IMR-90 (cell line): Measurements from ENCODE around the gene ARHGEF37. TPM values are rescaled to one million over a fixed set of nuclear protein-coding genes. Genes with fewer than 3 reads are reported as not detected.

Experiments
- ATAC-seq: fragments of 200-7000 bp; cut with Tn5 transposase; 2 replicates; pipeline ENCODE4 v1.9.1; 2020; ENCODE audit warnings: low read depth, mild to moderate bottlenecking, moderate library complexity
- BruUV-seq: library from RNA; stranded (reverse); fragments of 400-500 nt; replicated peaks from 2 replicates; lab custom pipeline; 2021; lab: Mats Ljungman, UMichigan
- CTCF ChIA-PET: fragments of 300-600 bp; formaldehyde crosslinking; extraction: SDS; loops from one replicate; lab custom pipeline; 2021; ENCODE audit warnings: antibody characterized with exemption; lab: Yijun Ruan, JAX
- POLR2A ChIA-PET: fragments of 300-600 bp; sonication (Branson Sonifier 250); formaldehyde crosslinking; loops from one replicate; lab custom pipeline; 2022; ENCODE audit warnings: antibody characterized with exemption; ENCODE audit not compliant: unreplicated experiment; lab: Charles Lee
- DNase-seq: peaks from one replicate; pipeline ENCODE4 v3.0.0; 2013
- H2AFZ ChIP-seq: replicated peaks from 2 replicates; pipeline ENCODE3; 2013; ENCODE audit warnings: low read length, mild to moderate bottlenecking; ENCODE audit not compliant: poor library complexity
- H2AK5ac ChIP-seq: 2 replicates; pipeline ENCODE4 v1.6.1; 2013; ENCODE audit warnings: low read depth, low read length, inconsistent platforms
- H2AK9ac ChIP-seq: replicated peaks from 2 replicates; pipeline ENCODE3; 2013; ENCODE audit warnings: mild to moderate bottlenecking, low read depth, low read length, moderate library complexity; ENCODE audit not compliant: poor library complexity
- H2BK120ac ChIP-seq: 2 replicates; pipeline ENCODE4 v1.6.1; 2013; ENCODE audit warnings: low read depth, low read length, inconsistent platforms
- H2BK15ac ChIP-seq: 3 replicates; pipeline ENCODE4 v1.6.1; 2013; ENCODE audit warnings: low read depth, low read length, inconsistent platforms
- H2BK20ac ChIP-seq: 2 replicates; pipeline ENCODE4 v1.6.1; 2013; ENCODE audit warnings: low read depth, mild to moderate bottlenecking, inconsistent platforms, low read length, moderate library complexity
- H2BK5ac ChIP-seq: 2 replicates; pipeline ENCODE4 v1.6.1; 2013; ENCODE audit warnings: mild to moderate bottlenecking, low read depth, low read length, inconsistent platforms; ENCODE audit not compliant: poor library complexity, severe bottlenecking
- H3K14ac ChIP-seq: replicated peaks from 2 replicates; pipeline ENCODE4 v1.6.1; 2013; ENCODE audit warnings: low read depth, low read length, inconsistent platforms
- H3K18ac ChIP-seq: 2 replicates; pipeline ENCODE4 v1.6.1; 2013; ENCODE audit warnings: low read depth, low read length, control low read depth
- H3K23ac ChIP-seq: 2 replicates; pipeline ENCODE4 v1.6.1; 2013; ENCODE audit warnings: low read depth, low read length, inconsistent platforms
- H3K27ac ChIP-seq: 2 replicates; pipeline ENCODE4 v1.5.1; 2013; ENCODE audit warnings: mild to moderate bottlenecking, control low read depth, low read length; ENCODE audit not compliant: insufficient read depth
- H3K27me3 ChIP-seq: 2 replicates; pipeline ENCODE4 v1.6.1; 2013; ENCODE audit warnings: low read length; ENCODE audit not compliant: control insufficient read depth, insufficient read depth
- H3K36me3 ChIP-seq: 2 replicates; pipeline ENCODE4 v1.6.1; 2013; ENCODE audit warnings: low read length, mixed read lengths; ENCODE audit not compliant: control insufficient read depth, insufficient read depth
- H3K4ac ChIP-seq: 2 replicates; pipeline ENCODE4 v1.6.1; 2013; ENCODE audit warnings: low read depth, low read length, inconsistent platforms
- H3K4me1 ChIP-seq: 2 replicates; pipeline ENCODE4 v1.6.1; 2013; ENCODE audit warnings: low read length, mixed read lengths; ENCODE audit not compliant: control insufficient read depth, insufficient read depth
- H3K4me2 ChIP-seq: 2 replicates; pipeline ENCODE4 v1.6.1; 2013; ENCODE audit warnings: low read depth, mild to moderate bottlenecking, control low read depth, low read length, moderate library complexity
- H3K4me3 ChIP-seq: 2 replicates; pipeline ENCODE4 v1.5.1; 2013; ENCODE audit warnings: low read depth, mild to moderate bottlenecking, control low read depth, low read length, moderate library complexity; ENCODE audit not compliant: insufficient read depth
- H3K56ac ChIP-seq: 2 replicates; pipeline ENCODE4 v1.6.1; 2013; ENCODE audit warnings: low read length, inconsistent platforms; ENCODE audit not compliant: insufficient read depth; ENCODE audit errors: extremely low read depth
- H3K79me1 ChIP-seq, 2 experiments: 2 replicates each; pipeline ENCODE4 v1.6.1; 2013; ENCODE audit warnings: low read length in 2 of 2, inconsistent platforms in 1 of 2, low read depth in 1 of 2
- H3K9ac ChIP-seq: 2 replicates; pipeline ENCODE4 v1.6.1; 2013; ENCODE audit warnings: low read depth, low read length, control low read depth
- H3K9me1 ChIP-seq: 2 replicates; pipeline ENCODE4 v1.6.1; 2013; ENCODE audit warnings: low read length, inconsistent platforms; ENCODE audit not compliant: insufficient read depth
- H3K9me3 ChIP-seq: 2 replicates; pipeline ENCODE4 v1.6.1; 2013; ENCODE audit warnings: low read length; ENCODE audit not compliant: control insufficient read depth, insufficient read depth
- H4K20me1 ChIP-seq: 2 replicates; pipeline ENCODE4 v1.6.1; 2013; ENCODE audit warnings: low read length, inconsistent platforms; ENCODE audit not compliant: insufficient read depth
- H4K5ac ChIP-seq: 2 replicates; pipeline ENCODE4 v1.6.1; 2013; ENCODE audit warnings: mild to moderate bottlenecking, low read depth, low read length, control low read depth
- H4K8ac ChIP-seq, 2 experiments: 2 replicates each; pipeline ENCODE4 v1.6.1; 2013; ENCODE audit warnings: low read depth in 2 of 2, low read length in 2 of 2, control low read depth in 1 of 2, inconsistent platforms in 1 of 2
- H4K91ac ChIP-seq: 2 replicates; pipeline ENCODE4 v1.6.1; 2013; ENCODE audit warnings: low read depth, low read length, inconsistent platforms; ENCODE audit not compliant: insufficient read depth
- BHLHE40 ChIP-seq: fragments of 150-350 bp; IDR thresholded peaks from 2 replicates; pipeline ENCODE4 v1.6.1; 2016; ENCODE audit warnings: mild to moderate bottlenecking, low read depth, low read length
- CHD1 ChIP-seq: IDR thresholded peaks from 2 replicates; pipeline ENCODE4 v1.6.1; 2012; ENCODE audit warnings: low read depth, low read length, improper control_type of control experiment
- FOS ChIP-seq: fragments of 150-350 bp; IDR thresholded peaks from 2 replicates; pipeline ENCODE4 v1.6.1; 2016; ENCODE audit warnings: low read depth, low read length
- MAZ ChIP-seq: IDR thresholded peaks from 2 replicates; pipeline ENCODE4 v1.6.1; 2012; ENCODE audit warnings: low read depth, mild to moderate bottlenecking, low read length, improper control_type of control experiment, moderate library complexity, borderline replicate concordance
- MXI1 ChIP-seq: IDR thresholded peaks from 2 replicates; pipeline ENCODE4 v1.6.1; 2012; ENCODE audit warnings: low read depth, mild to moderate bottlenecking, low read length, moderate library complexity, borderline replicate concordance
- POLR2A ChIP-seq: IDR thresholded peaks from 2 replicates; pipeline ENCODE4 v1.6.1; 2012; ENCODE audit warnings: mild to moderate bottlenecking, low read depth, low read length
- RCOR1 ChIP-seq: IDR thresholded peaks from 2 replicates; pipeline ENCODE4 v1.6.1; 2012; ENCODE audit warnings: mild to moderate bottlenecking, low read length, improper control_type of control experiment; ENCODE audit not compliant: insufficient replicate concordance
- RFX5 ChIP-seq: IDR thresholded peaks from 2 replicates; pipeline ENCODE4 v1.8.0; 2012; ENCODE audit warnings: low read depth, mild to moderate bottlenecking, low read length, moderate library complexity
- SMC3 ChIP-seq: fragments of 150-350 bp; IDR thresholded peaks from 2 replicates; pipeline ENCODE4 v1.6.1; 2016; ENCODE audit warnings: low read depth, mild to moderate bottlenecking, antibody characterized with exemption, low read length, moderate library complexity
- WGBS, 2 experiments: methylation state at CpG; one replicate each; pipeline versions ENCODE4 v1.1.5 to v1.1.7; 2013; ENCODE audit warnings: missing lambda C conversion rate in 2 of 2; ENCODE audit not compliant: insufficient read length in 1 of 2; ENCODE audit errors: extremely low coverage in 2 of 2; 5-methylcytosine and 5-hydroxymethylcytosine counted together
- dilution Hi-C: fragments of 300-500 bp; cut with HindIII; formaldehyde crosslinking; loops from one replicate; pipeline ENCODE4 v1.14.3; 2018; ENCODE audit warnings: low sequenced_read_pairs; ENCODE audit not compliant: unreplicated experiment
- in situ Hi-C: fragments of 300-500 bp; cut with MboI; formaldehyde crosslinking; loops from 3 replicates; pipeline ENCODE4 v1.14.3; 2019; ENCODE audit warnings: low sequenced_read_pairs, inconsistent platforms, mixed read lengths
- intact Hi-C: fragments of 100-400 bp; cut with micrococcal nuclease; formaldehyde crosslinking; loops from 2 replicates; pipeline ENCODE4 v1.10.0; 2022
- polyA plus RNA-seq, 3 experiments: library from polyadenylated mRNA; depleted of rRNA; stranded (reverse); fragments of >200 nt; gene quantifications; 2 replicates each; pipeline ENCODE4 v1.2.3, GENCODE V29; 2012; ENCODE audit warnings: low replicate concordance in 1 of 3
- total RNA-seq: library from RNA; depleted of rRNA; stranded (reverse); fragments of >200 nt; gene quantifications from 2 replicates; pipeline ENCODE4 v1.2.3, GENCODE V29; 2012
- TF ChIP-seq, protein P1 (sequence below): fragments of 150-350 bp; IDR thresholded peaks from 2 replicates; pipeline ENCODE4 v1.6.1; 2017; ENCODE audit warnings: mild to moderate bottlenecking, antibody characterized with exemption, low read length, low read depth
- TF ChIP-seq, protein P2 (sequence below): fragments of 150-350 bp; IDR thresholded peaks from 2 replicates; pipeline ENCODE4 v1.6.1; 2016; ENCODE audit warnings: low read depth, mild to moderate bottlenecking, low read length, moderate library complexity, borderline replicate concordance

ARHGEF37 gene
- total and polyA plus RNA-seq, 2 of the 4 experiments (the other 2 are of a cell fraction): 0.39 to 0.54 TPM

DNA sequence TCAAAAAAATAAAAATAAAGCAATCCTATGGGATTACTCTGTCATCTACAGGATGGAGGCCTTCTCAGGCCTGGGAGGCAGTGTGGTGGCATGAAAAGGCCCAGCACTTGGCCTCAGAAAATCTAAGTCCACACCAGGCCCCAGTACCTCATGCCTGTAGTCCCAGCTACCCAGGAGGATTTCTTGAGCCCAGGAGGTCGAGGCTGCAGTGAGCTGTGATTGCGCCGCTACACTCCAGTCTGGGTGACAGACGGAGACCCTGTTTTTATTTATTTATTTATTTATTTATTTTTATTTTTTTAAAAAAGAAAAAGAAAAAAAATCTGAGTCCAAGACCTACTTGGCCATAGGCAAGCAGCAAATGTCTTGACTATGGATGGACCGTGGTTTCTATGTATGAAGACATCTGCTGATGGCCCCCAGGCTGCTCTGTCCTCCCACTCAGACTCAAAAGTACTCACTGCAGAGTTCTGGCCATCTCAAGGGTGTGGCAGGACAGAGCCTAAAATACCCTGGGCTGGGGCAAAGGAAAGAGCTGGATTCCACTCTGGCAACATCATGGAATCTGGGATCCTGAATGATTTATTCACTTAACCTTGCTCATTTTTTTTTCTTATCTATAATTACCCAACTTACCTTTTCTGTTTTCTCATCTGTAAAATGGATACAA, 55.0 kb downstream of the ARHGEF37 start:
- Histone ChIP-seq H3K9me1 (peaks cover 6% of the 10 kb centered on the region; the same call in 1 of the 2 replicates), H3K18ac (no peak overlapping the region), H3K23ac (no peak overlapping the region), H3K9ac (no peak overlapping the region), H2AK9ac (no peak overlapping the region), H3K4me2 (no peak overlapping the region), H2AK5ac (no peak overlapping the region), H2BK120ac (no peak overlapping the region), H3K4ac (no peak overlapping the region), H3K56ac (no peak overlapping the region), H4K91ac (no peak overlapping the region), H3K36me3 (no peaks in the 10 kb centered on the region), H3K4me1 (peaks cover 9% of the 10 kb centered on the region), H3K27me3 (peaks cover 9% of the 10 kb centered on the region; the same call in 1 of the 2 replicates), H2BK15ac (no peak overlapping the region), H2AFZ (no peak overlapping the region), H4K8ac (no peak overlapping the region), H3K4me3 (no peak overlapping the region), H3K27ac (no peak overlapping the region), H4K5ac (no peak overlapping the region), H3K79me1 (no peaks in the 10 kb centered on the region), H2BK20ac (no peak overlapping the region), H3K14ac (no peak overlapping the region), H4K20me1 (no peaks in the 10 kb centered on the region), H2BK5ac (no peak overlapping the region), H3K9me3 (no peaks in the 10 kb centered on the region)
- intact Hi-C loops: loop anchor here (1.0 to 2.0 kb wide), 3 partner anchors 192 to 354 kb away; no protein-coding TSS in a partner anchor
- TF ChIP-seq FOS (no peak), MXI1 (no peak), RCOR1 (no peak), MAZ (no peak), CHD1 (no peak), SMC3 (no peak), RFX5 (no peak), POLR2A (no peak), BHLHE40 (no peak)
- TF ChIP-seq, protein P1, sequence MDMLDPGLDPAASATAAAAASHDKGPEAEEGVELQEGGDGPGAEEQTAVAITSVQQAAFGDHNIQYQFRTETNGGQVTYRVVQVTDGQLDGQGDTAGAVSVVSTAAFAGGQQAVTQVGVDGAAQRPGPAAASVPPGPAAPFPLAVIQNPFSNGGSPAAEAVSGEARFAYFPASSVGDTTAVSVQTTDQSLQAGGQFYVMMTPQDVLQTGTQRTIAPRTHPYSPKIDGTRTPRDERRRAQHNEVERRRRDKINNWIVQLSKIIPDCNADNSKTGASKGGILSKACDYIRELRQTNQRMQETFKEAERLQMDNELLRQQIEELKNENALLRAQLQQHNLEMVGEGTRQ: no peak
- TF ChIP-seq, protein P2, sequence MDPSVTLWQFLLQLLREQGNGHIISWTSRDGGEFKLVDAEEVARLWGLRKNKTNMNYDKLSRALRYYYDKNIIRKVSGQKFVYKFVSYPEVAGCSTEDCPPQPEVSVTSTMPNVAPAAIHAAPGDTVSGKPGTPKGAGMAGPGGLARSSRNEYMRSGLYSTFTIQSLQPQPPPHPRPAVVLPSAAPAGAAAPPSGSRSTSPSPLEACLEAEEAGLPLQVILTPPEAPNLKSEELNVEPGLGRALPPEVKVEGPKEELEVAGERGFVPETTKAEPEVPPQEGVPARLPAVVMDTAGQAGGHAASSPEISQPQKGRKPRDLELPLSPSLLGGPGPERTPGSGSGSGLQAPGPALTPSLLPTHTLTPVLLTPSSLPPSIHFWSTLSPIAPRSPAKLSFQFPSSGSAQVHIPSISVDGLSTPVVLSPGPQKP: no peak
- dilution Hi-C loops: loop anchor here (10.0 kb wide), 1 partner anchor 188 kb away; no protein-coding TSS in a partner anchor
- DNase-seq (no peak), ATAC-seq (no peak)
- no CpG with 5 or more reads among the region's 5 CpGs for WGBS, 2 experiments
- POLR2A ChIA-PET: interaction anchor here (0.6 kb wide), 1 partner anchor 192 kb away, joined by 3 read pairs; no protein-coding TSS in a partner anchor
- CTCF ChIA-PET: interaction anchor here (0.7 to 1.4 kb wide), 6 partner anchors 12 to 323 kb away, joined by 3 to 10 read pairs (median 4); no protein-coding TSS in a partner anchor
- no TSS peak for BruUV-seq
- in situ Hi-C loops: loop anchor here (5.0 to 25.0 kb wide), 4 partner anchors 191 to 801 kb away; partner anchors contain the start of gene RPS14
